SU-DHL-6 (cell line): Measurements from ENCODE around the gene SPRYD4.

Experiments
- H2AFZ ChIP-seq: fragments of 200-600 bp; sonication (generic); 2 replicates; pipeline ENCODE4 v1.6.1; 2014; ENCODE audit warnings: low read depth, mild to moderate bottlenecking, moderate library complexity, mixed read lengths, antibody characterized with exemption, low read length; ENCODE audit not compliant: severe bottlenecking
- H3F3A ChIP-seq: fragments of 200-600 bp; shearing (Covaris generic); 2 replicates; pipeline ENCODE4 v1.6.0; 2016; ENCODE audit warnings: antibody characterized with exemption, mild to moderate bottlenecking; ENCODE audit not compliant: insufficient read depth
- H3K27ac ChIP-seq: fragments of 200-600 bp; sonication (generic); 2 replicates; pipeline ENCODE4 v1.5.1; 2016; ENCODE audit warnings: low read depth, mild to moderate bottlenecking, low read length, moderate library complexity, mixed read lengths
- H3K27me3 ChIP-seq: fragments of 200-600 bp; sonication (generic), shearing (Covaris generic); 2 replicates; pipeline ENCODE4 v1.6.0; 2014; ENCODE audit warnings: mild to moderate bottlenecking, low read length
- H3K36me3 ChIP-seq: fragments of 200-600 bp; sonication (generic); 2 replicates; pipeline ENCODE4 v1.6.1; 2014; ENCODE audit warnings: mild to moderate bottlenecking, low read length, mixed read lengths
- H3K4me2 ChIP-seq: fragments of 300-600, 200-600 bp; shearing (Covaris generic), sonication (generic); 2 replicates; pipeline ENCODE4 v1.6.0; 2014; ENCODE audit warnings: low read length, low read depth, mild to moderate bottlenecking; ENCODE audit not compliant: poor library complexity, severe bottlenecking
- H3K4me3 ChIP-seq: fragments of 200-600 bp; sonication (generic); 2 replicates; pipeline ENCODE4 v1.5.1; 2014; ENCODE audit warnings: antibody characterized with exemption, low read length, mild to moderate bottlenecking, mixed read lengths; ENCODE audit not compliant: insufficient read depth, poor library complexity, severe bottlenecking
- H3K79me2 ChIP-seq: fragments of 200-600 bp; sonication (generic); 2 replicates; pipeline ENCODE4 v1.6.1; 2014; ENCODE audit warnings: mild to moderate bottlenecking, low read length, moderate library complexity; ENCODE audit not compliant: insufficient read depth
- H3K9ac ChIP-seq: fragments of 200-600 bp; sonication (generic); 2 replicates; pipeline ENCODE4 v1.7.0; 2014; ENCODE audit warnings: mild to moderate bottlenecking, low read length
- H3K9me2 ChIP-seq: fragments of 200-600 bp; sonication (generic); replicated peaks from 2 replicates; pipeline ENCODE4 v1.6.1; 2014; ENCODE audit warnings: low read length; ENCODE audit not compliant: insufficient read depth
- H3K9me3 ChIP-seq: fragments of 200-600 bp; sonication (generic); 2 replicates; pipeline ENCODE4 v1.6.1; 2014; ENCODE audit warnings: low read length, mixed read lengths; ENCODE audit not compliant: insufficient read depth
- H4K20me1 ChIP-seq: fragments of 200-600 bp; sonication (generic); 2 replicates; pipeline ENCODE4 v1.6.1; 2014; ENCODE audit warnings: low read depth, mild to moderate bottlenecking, antibody characterized with exemption, low read length, moderate library complexity, mixed read lengths
- EZH2phosphoT487 ChIP-seq: fragments of 200-600 bp; sonication (generic), shearing (Covaris generic); conservative IDR thresholded peaks from 2 replicates; pipeline ENCODE4 v1.6.1; 2018; ENCODE audit warnings: mild to moderate bottlenecking, antibody characterized with exemption, low read length, moderate library complexity, mixed read lengths
- TF ChIP-seq, protein P1 (sequence below): fragments of 200-600 bp; sonication (generic); IDR thresholded peaks from one replicate; pipeline ENCODE4 v1.5.1; 2017; ENCODE audit warnings: antibody characterized with exemption, mild to moderate bottlenecking, low read length, moderate library complexity; ENCODE audit not compliant: insufficient read depth, poor library complexity, severe bottlenecking

The SPRYD4 gene

GRCh38 chr12:56528846-56529245, 60.5 kb downstream of the SPRYD4 start:
- H3K9ac ChIP-seq, result no peak overlapping the region
- H3K27me3 ChIP-seq, result no peaks in the 10 kb centered on the region
- no peaks in the 10 kb centered on the region for H3F3A ChIP-seq
- H3K79me2 ChIP-seq, result no peaks in the 10 kb centered on the region
- H3K27ac ChIP-seq, result no peak overlapping the region
- H2AFZ ChIP-seq, result no peak overlapping the region
- H3K9me2 ChIP-seq, result no peaks in the 10 kb centered on the region
- H3K4me3 ChIP-seq, result no peak overlapping the region
- TF ChIP-seq, protein P1, sequence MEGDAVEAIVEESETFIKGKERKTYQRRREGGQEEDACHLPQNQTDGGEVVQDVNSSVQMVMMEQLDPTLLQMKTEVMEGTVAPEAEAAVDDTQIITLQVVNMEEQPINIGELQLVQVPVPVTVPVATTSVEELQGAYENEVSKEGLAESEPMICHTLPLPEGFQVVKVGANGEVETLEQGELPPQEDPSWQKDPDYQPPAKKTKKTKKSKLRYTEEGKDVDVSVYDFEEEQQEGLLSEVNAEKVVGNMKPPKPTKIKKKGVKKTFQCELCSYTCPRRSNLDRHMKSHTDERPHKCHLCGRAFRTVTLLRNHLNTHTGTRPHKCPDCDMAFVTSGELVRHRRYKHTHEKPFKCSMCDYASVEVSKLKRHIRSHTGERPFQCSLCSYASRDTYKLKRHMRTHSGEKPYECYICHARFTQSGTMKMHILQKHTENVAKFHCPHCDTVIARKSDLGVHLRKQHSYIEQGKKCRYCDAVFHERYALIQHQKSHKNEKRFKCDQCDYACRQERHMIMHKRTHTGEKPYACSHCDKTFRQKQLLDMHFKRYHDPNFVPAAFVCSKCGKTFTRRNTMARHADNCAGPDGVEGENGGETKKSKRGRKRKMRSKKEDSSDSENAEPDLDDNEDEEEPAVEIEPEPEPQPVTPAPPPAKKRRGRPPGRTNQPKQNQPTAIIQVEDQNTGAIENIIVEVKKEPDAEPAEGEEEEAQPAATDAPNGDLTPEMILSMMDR, result no peak
- TF ChIP-seq EZH2phosphoT487, result no peak
- no peak overlapping the region for H3K4me2 ChIP-seq
- H3K9me3 ChIP-seq, result no peaks in the 10 kb centered on the region
- no peaks in the 10 kb centered on the region for H3K36me3 ChIP-seq
- no peaks in the 10 kb centered on the region for H4K20me1 ChIP-seq
